CD8-positive, alpha-beta memory T cell (primary cell): ENCODE data around the gene APOBEC3C. TPM values are rescaled to one million over a fixed set of nuclear protein-coding genes. Genes with fewer than 3 reads are reported as not detected.

Experiments used
- CTCF ChIA-PET: fragments of 350-600 bp; sonication (Branson Sonifier 250); formaldehyde crosslinking; loops from one replicate; lab custom pipeline; 2021; ENCODE audit warnings: antibody characterized with exemption; lab: Charles Lee
- POLR2A ChIA-PET: fragments of 350-600 bp; sonication (Branson Sonifier 250); formaldehyde crosslinking; loops from one replicate; lab custom pipeline; 2021; ENCODE audit warnings: antibody characterized with exemption; lab: Charles Lee
- DNase-seq, 5 donors: peaks; one replicate each; pipeline versions ENCODE4 v3.0.0 to v3.0.0-alpha.2; 2020 to 2022; ENCODE audit warnings: mixed read lengths in 1 of 5
- H3K27ac ChIP-seq: one replicate; pipeline ENCODE4 v1.7.0; 2013; ENCODE audit warnings: low read depth, mild to moderate bottlenecking, low read length, moderate library complexity
- H3K27me3 ChIP-seq: 2 replicates; pipeline ENCODE4 v1.7.0; 2013; ENCODE audit warnings: low read length, mild to moderate bottlenecking; ENCODE audit not compliant: insufficient read depth, poor library complexity, severe bottlenecking
- H3K36me3 ChIP-seq: 2 replicates; pipeline ENCODE4 v1.7.0; 2013; ENCODE audit warnings: mild to moderate bottlenecking, low read length, moderate library complexity; ENCODE audit not compliant: insufficient read depth
- H3K4me1 ChIP-seq: 2 replicates; pipeline ENCODE4 v1.7.0; 2013; ENCODE audit warnings: mild to moderate bottlenecking, low read length, moderate library complexity; ENCODE audit not compliant: insufficient read depth
- H3K4me3 ChIP-seq: 2 replicates; pipeline ENCODE4 v1.7.0; 2013; ENCODE audit warnings: mild to moderate bottlenecking, low read length
- H3K9me3 ChIP-seq: 2 replicates; pipeline ENCODE4 v1.7.0; 2013; ENCODE audit warnings: mild to moderate bottlenecking, low read length
- H3K27ac Mint-ChIP-seq, 8 donors: one replicate each; pipeline ENCODE4 v1.8.0; 2020 to 2021; ENCODE audit warnings: mixed read lengths in 8 of 8, mild to moderate bottlenecking in 6 of 8, inconsistent platforms in 3 of 8, moderate library complexity in 3 of 8
- H3K27me3 Mint-ChIP-seq, 2 donors: one replicate each; pipeline ENCODE4 v1.8.0; 2020 to 2021; ENCODE audit warnings: mixed read lengths in 2 of 2, mild to moderate bottlenecking in 1 of 2, moderate library complexity in 1 of 2
- H3K36me3 Mint-ChIP-seq, 3 donors: one replicate each; pipeline ENCODE4 v1.8.0; 2020 to 2021; ENCODE audit warnings: mixed read lengths in 3 of 3, inconsistent platforms in 1 of 3, mild to moderate bottlenecking in 1 of 3
- H3K4me1 Mint-ChIP-seq, 3 donors: one replicate each; pipeline ENCODE4 v1.8.0; 2020 to 2021; ENCODE audit warnings: mixed read lengths in 3 of 3, inconsistent platforms in 1 of 3, mild to moderate bottlenecking in 1 of 3
- H3K4me3 Mint-ChIP-seq, 7 donors: one replicate each; pipeline ENCODE4 v1.8.0; 2020 to 2021; ENCODE audit warnings: mixed read lengths in 7 of 7, mild to moderate bottlenecking in 6 of 7, moderate library complexity in 4 of 7, inconsistent platforms in 2 of 7
- H3K9me3 Mint-ChIP-seq, 5 donors: one replicate each; pipeline ENCODE4 v1.8.0; 2020 to 2022; ENCODE audit warnings: mixed read lengths in 5 of 5, mild to moderate bottlenecking in 3 of 5, moderate library complexity in 2 of 5, inconsistent platforms in 1 of 5
- polyA plus RNA-seq: library from polyadenylated mRNA; unstranded; fragments of 300-500 nt; fragmentation: Illumina TruSeq; gene quantifications from one replicate; pipeline ENCODE4 v1.2.3, GENCODE V29; 2021
- total RNA-seq, 2 experiments: library from RNA; stranded (reverse); gene quantifications; one replicate each; pipeline ENCODE4 v1.2.3, GENCODE V29; 2021

The APOBEC3C gene
- total and polyA plus RNA-seq, 3 experiments from 2014 or later: 133 to 255 (median 138) TPM

GRCh38 chr22:38968801-38969200, 45.3 kb upstream of the APOBEC3C start:
- no peaks in the 10 kb centered on the region for H3K27me3 ChIP-seq
- no peak overlapping the region for H3K27ac ChIP-seq
- H3K4me1 ChIP-seq: no peaks in the 10 kb centered on the region
- Mint-ChIP-seq H3K4me3 (no peak overlapping the region), H3K9me3 (no peaks in the 10 kb centered on the region), H3K36me3 (no peaks in the 10 kb centered on the region), H3K27ac (no peak overlapping the region), H3K4me1 (peaks cover 2 to 5% (median 3%) of the 10 kb centered on the region in 3 donors), H3K27me3 (peaks cover 23 to 30% of the 10 kb centered on the region in 2 donors)
- ChIA-PET CTCF (interaction anchor here (0.9 to 3.8 kb wide), 3 partner anchors 16 to 99 kb away, joined by 3 to 21 read pairs (median 3); no protein-coding TSS in a partner anchor), POLR2A (no interaction called here)
- no peak overlapping the region for H3K4me3 ChIP-seq
- no peak for DNase-seq
- H3K9me3 ChIP-seq: no peaks in the 10 kb centered on the region
- no peaks in the 10 kb centered on the region for H3K36me3 ChIP-seq

- no peaks in the 10 kb centered on the region for H3K36me3 ChIP-seq
- no peaks in the 10 kb centered on the region for H3K4me1 ChIP-seq
- no peak overlapping the region for H3K27ac ChIP-seq
- H3K27me3 ChIP-seq: no peaks in the 10 kb centered on the region
- peaks cover 2 to 5% (median 4%) of the 10 kb centered on the region in 3 donors for H3K4me1 Mint-ChIP-seq
- no peak overlapping the region for H3K4me3 ChIP-seq
- CTCF ChIA-PET: interaction anchor here (0.7 to 3.8 kb wide), 4 partner anchors 32 to 1234 kb away, joined by 3 to 21 read pairs (median 5); no protein-coding TSS in a partner anchor
- peaks cover 21 to 27% of the 10 kb centered on the region in 2 donors for H3K27me3 Mint-ChIP-seq
- no peak overlapping the region for H3K27ac Mint-ChIP-seq
- DNase-seq: peak in 1 of 5 donors; percentile 22
- POLR2A ChIA-PET: interaction anchor here (0.6 to 0.7 kb wide), 2 partner anchors 495 to 1037 kb away, joined by 3 read pairs; no protein-coding TSS in a partner anchor
- no peaks in the 10 kb centered on the region for H3K9me3 ChIP-seq
- no peak overlapping the region for H3K4me3 Mint-ChIP-seq
- H3K36me3 Mint-ChIP-seq: no peaks in the 10 kb centered on the region
- H3K9me3 Mint-ChIP-seq: no peaks in the 10 kb centered on the region
Observed at GRCh38 chr22:38970551-38970950, 43.5 kb upstream of the APOBEC3C start.

- no peaks in the 10 kb centered on the region for H3K36me3 ChIP-seq
- Mint-ChIP-seq H3K4me1 (peaks cover 2 to 5% (median 4%) of the 10 kb centered on the region in 3 donors), H3K27ac (no peak overlapping the region), H3K9me3 (no peaks in the 10 kb centered on the region), H3K27me3 (peaks cover 17 to 27% of the 10 kb centered on the region in 2 donors), H3K36me3 (no peaks in the 10 kb centered on the region), H3K4me3 (no peak overlapping the region)
- H3K27ac ChIP-seq: no peak overlapping the region
- no peak overlapping the region for H3K4me3 ChIP-seq
- DNase-seq: peak in 1 of 5 donors; percentile 30
- POLR2A ChIA-PET: no interaction called here
- H3K4me1 ChIP-seq: no peaks in the 10 kb centered on the region
- CTCF ChIA-PET: interaction anchor here (1.1 to 3.8 kb wide), 4 partner anchors 32 to 203 kb away, joined by 3 to 21 read pairs (median 5); no protein-coding TSS in a partner anchor
- H3K9me3 ChIP-seq: no peaks in the 10 kb centered on the region
- H3K27me3 ChIP-seq: no peaks in the 10 kb centered on the region
Observed at GRCh38 chr22:38971202-38971601, 42.9 kb upstream of the APOBEC3C start.

GRCh38 chr22:38971791-38972190, 42.3 kb upstream of the APOBEC3C start:
- H3K27ac Mint-ChIP-seq: peak overlapping the region in 1 of 8 donors; percentile 47
- H3K9me3 Mint-ChIP-seq: no peaks in the 10 kb centered on the region
- Histone ChIP-seq H3K9me3 (no peaks in the 10 kb centered on the region), H3K27me3 (no peaks in the 10 kb centered on the region), H3K4me3 (no peak overlapping the region), H3K4me1 (no peaks in the 10 kb centered on the region), H3K27ac (no peak overlapping the region), H3K36me3 (no peaks in the 10 kb centered on the region)
- POLR2A ChIA-PET: no interaction called here
- no peak for DNase-seq
- H3K4me1 Mint-ChIP-seq: peaks cover 2 to 5% (median 4%) of the 10 kb centered on the region in 3 donors
- H3K36me3 Mint-ChIP-seq: no peaks in the 10 kb centered on the region
- H3K27me3 Mint-ChIP-seq: peaks cover 16 to 22% of the 10 kb centered on the region in 2 donors
- CTCF ChIA-PET: interaction anchor here (1.1 to 3.8 kb wide), 4 partner anchors 28 to 103 kb away, joined by 3 to 21 read pairs (median 6); no protein-coding TSS in a partner anchor
- H3K4me3 Mint-ChIP-seq: no peak overlapping the region

GRCh38 chr22:38972558-38972957, 41.5 kb upstream of the APOBEC3C start:
- peaks cover 2 to 5% (median 4%) of the 10 kb centered on the region in 3 donors for H3K4me1 Mint-ChIP-seq
- H3K4me3 ChIP-seq: no peak overlapping the region
- no peaks in the 10 kb centered on the region for H3K36me3 ChIP-seq
- no peak overlapping the region for H3K4me3 Mint-ChIP-seq
- CTCF ChIA-PET: interaction anchor here (2.0 to 4.2 kb wide), 3 partner anchors 27 to 31 kb away, joined by 5 to 44 read pairs (median 21); no protein-coding TSS in a partner anchor
- peak overlapping the region in 1 of 8 donors; percentile 64 for H3K27ac Mint-ChIP-seq
- H3K27ac ChIP-seq: no peak overlapping the region
- H3K4me1 ChIP-seq: no peaks in the 10 kb centered on the region
- H3K27me3 ChIP-seq: no peaks in the 10 kb centered on the region
- no peaks in the 10 kb centered on the region for H3K9me3 Mint-ChIP-seq
- no peaks in the 10 kb centered on the region for H3K9me3 ChIP-seq
- POLR2A ChIA-PET: no interaction called here
- H3K36me3 Mint-ChIP-seq: no peaks in the 10 kb centered on the region
- H3K27me3 Mint-ChIP-seq: peaks cover 16 to 17% of the 10 kb centered on the region in 2 donors
- DNase-seq: no peak

- peak; percentile 12 to 68 (median 24) for DNase-seq
- no peak overlapping the region for H3K27ac ChIP-seq
- ChIA-PET POLR2A (no interaction called here), CTCF (interaction anchor here (0.7 to 4.2 kb wide), 10 partner anchors 11 to 343 kb away, joined by 3 to 44 read pairs (median 4); no protein-coding TSS in a partner anchor)
- no peaks in the 10 kb centered on the region for H3K27me3 ChIP-seq
- Mint-ChIP-seq H3K4me3 (no peak overlapping the region), H3K27ac (no peak overlapping the region), H3K36me3 (no peaks in the 10 kb centered on the region), H3K27me3 (peaks cover 12 to 14% of the 10 kb centered on the region in 2 donors), H3K4me1 (peaks cover 2 to 5% (median 4%) of the 10 kb centered on the region in 3 donors), H3K9me3 (no peaks in the 10 kb centered on the region)
- H3K9me3 ChIP-seq: no peaks in the 10 kb centered on the region
- no peaks in the 10 kb centered on the region for H3K4me1 ChIP-seq
- no peaks in the 10 kb centered on the region for H3K36me3 ChIP-seq
- no peak overlapping the region for H3K4me3 ChIP-seq
Observed at GRCh38 chr22:38973289-38974169, 40.5 kb upstream of the APOBEC3C start.

GRCh38 chr22:38974170-38974825, 39.8 kb upstream of the APOBEC3C start:
- POLR2A ChIA-PET: interaction anchor here (0.6 kb wide), 1 partner anchor 10 kb away, joined by 5 read pairs; no protein-coding TSS in a partner anchor
- Mint-ChIP-seq H3K4me3 (no peak overlapping the region), H3K36me3 (no peaks in the 10 kb centered on the region), H3K27me3 (peaks cover 9 to 12% of the 10 kb centered on the region in 2 donors), H3K4me1 (peaks cover 2 to 5% (median 4%) of the 10 kb centered on the region in 3 donors), H3K27ac (peak overlapping the region in 1 of 8 donors; percentile 54), H3K9me3 (no peaks in the 10 kb centered on the region)
- DNase-seq: peak in 1 of 5 donors; percentile 23
- CTCF ChIA-PET: interaction anchor here (0.9 to 4.2 kb wide), 7 partner anchors 10 to 343 kb away, joined by 3 to 44 read pairs (median 4); no protein-coding TSS in a partner anchor
- Histone ChIP-seq H3K4me1 (no peaks in the 10 kb centered on the region), H3K27ac (no peak overlapping the region), H3K36me3 (no peaks in the 10 kb centered on the region), H3K9me3 (no peaks in the 10 kb centered on the region), H3K27me3 (no peaks in the 10 kb centered on the region), H3K4me3 (no peak overlapping the region)
